CD14-positive monocyte (primary cell): ENCODE results near the gene HBG2. TPM values are rescaled to one million over a fixed set of nuclear protein-coding genes. Genes with fewer than 3 reads are reported as not detected.

Experiments used
- DNase-seq, 3 donors: peaks; one replicate each; pipeline ENCODE4 v3.0.0-alpha.2; 2011 to 2022
- H2AFZ ChIP-seq: 2 replicates; pipeline ENCODE4 v1.6.0; 2012; ENCODE audit warnings: mild to moderate bottlenecking, low read depth, low read length, inconsistent platforms; ENCODE audit not compliant: insufficient read depth, poor library complexity, severe bottlenecking
- H3K27ac ChIP-seq, 2 donors: 1 replicate in 1 of 2; 2 replicates in 1 of 2; pipeline ENCODE4 v1.5.1; 2012 to 2013; ENCODE audit warnings: low read length in 2 of 2, control low read depth in 1 of 2, inconsistent platforms in 1 of 2, low read depth in 1 of 2, mild to moderate bottlenecking in 1 of 2
- H3K27me3 ChIP-seq, 2 donors: one replicate each; pipeline versions ENCODE4 v1.6.0 to v1.6.1; 2011 to 2013; ENCODE audit warnings: low read length in 2 of 2; ENCODE audit not compliant: control insufficient read depth in 2 of 2, insufficient read depth in 2 of 2
- H3K36me3 ChIP-seq, 2 donors: replicated peaks in 1 of 2; 1 replicate in 1 of 2; 2 replicates in 1 of 2; pipeline versions ENCODE4 v1.5.1 to v1.6.1; 2012 to 2013; ENCODE audit warnings: low read length in 2 of 2, control low read depth in 1 of 2, inconsistent platforms in 1 of 2, mild to moderate bottlenecking in 1 of 2; ENCODE audit not compliant: insufficient read depth in 2 of 2, control insufficient read depth in 1 of 2
- H3K4me1 ChIP-seq, 2 donors: 1 replicate in 1 of 2; 2 replicates in 1 of 2; pipeline versions ENCODE4 v1.5.1 to v1.6.1; 2012 to 2013; ENCODE audit warnings: low read length in 2 of 2, control low read depth in 1 of 2, inconsistent platforms in 1 of 2, mild to moderate bottlenecking in 1 of 2, moderate library complexity in 1 of 2; ENCODE audit not compliant: insufficient read depth in 2 of 2, control insufficient read depth in 1 of 2
- H3K4me2 ChIP-seq: replicated peaks from 2 replicates; pipeline ENCODE3; 2012; ENCODE audit warnings: low read length, moderate library complexity, mild to moderate bottlenecking; ENCODE audit not compliant: poor library complexity, severe bottlenecking; ENCODE audit errors: extremely low read depth
- H3K4me3 ChIP-seq, 3 experiments: fragments of 200-600 bp in 1 of 3; sonication (generic) in 1 of 3; replicated peaks in 1 of 3; 1 replicate in 2 of 3; 2 replicates in 1 of 3; pipeline ENCODE4 v1.5.1; 2011 to 2013; ENCODE audit warnings: low read length in 3 of 3, mild to moderate bottlenecking in 3 of 3, control low read depth in 2 of 3, low read depth in 2 of 3, inconsistent platforms in 1 of 3, moderate library complexity in 1 of 3
- H3K79me2 ChIP-seq: 2 replicates; pipeline ENCODE4 v1.6.0; 2012; ENCODE audit warnings: mild to moderate bottlenecking, control low read depth, inconsistent platforms, low read length, moderate library complexity; ENCODE audit not compliant: insufficient read depth
- H3K9ac ChIP-seq: 2 replicates; pipeline ENCODE4 v1.6.0; 2017; ENCODE audit warnings: low read length, mild to moderate bottlenecking; ENCODE audit not compliant: insufficient read depth, poor library complexity, severe bottlenecking
- H3K9me3 ChIP-seq, 2 donors: replicated peaks in 1 of 2; 1 replicate in 1 of 2; 2 replicates in 1 of 2; pipeline versions ENCODE4 v1.5.1 to v1.6.1; 2012 to 2013; ENCODE audit warnings: low read length in 2 of 2, control low read depth in 1 of 2; ENCODE audit not compliant: control insufficient read depth in 1 of 2, insufficient read depth in 1 of 2
- H4K20me1 ChIP-seq: 2 replicates; pipeline ENCODE4 v1.6.0; 2012; ENCODE audit warnings: mild to moderate bottlenecking, low read length, control low read depth, moderate library complexity; ENCODE audit not compliant: insufficient read depth
- H3K27ac Mint-ChIP-seq, 7 donors: one replicate each; pipeline ENCODE4 v1.8.0; 2020; ENCODE audit warnings: mild to moderate bottlenecking in 7 of 7, mixed read lengths in 7 of 7, moderate library complexity in 6 of 7, inconsistent platforms in 2 of 7
- H3K27me3 Mint-ChIP-seq, 3 donors: one replicate each; pipeline ENCODE4 v1.8.0; 2021 to 2022; ENCODE audit warnings: low read depth in 3 of 3, mild to moderate bottlenecking in 3 of 3, mixed read lengths in 3 of 3, moderate library complexity in 3 of 3, inconsistent platforms in 1 of 3
- H3K36me3 Mint-ChIP-seq, 2 donors: one replicate each; pipeline ENCODE4 v1.8.0; 2020; ENCODE audit warnings: mixed read lengths in 2 of 2, inconsistent platforms in 1 of 2, mild to moderate bottlenecking in 1 of 2
- H3K4me1 Mint-ChIP-seq: one replicate; pipeline ENCODE4 v1.8.0; 2020; ENCODE audit warnings: mild to moderate bottlenecking, mixed read lengths
- H3K4me3 Mint-ChIP-seq, 2 donors: one replicate each; pipeline ENCODE4 v1.8.0; 2020; ENCODE audit warnings: mild to moderate bottlenecking in 2 of 2, mixed read lengths in 2 of 2, moderate library complexity in 1 of 2
- H3K9me3 Mint-ChIP-seq, 7 donors: one replicate each; pipeline ENCODE4 v1.8.0; 2020 to 2022; ENCODE audit warnings: mixed read lengths in 7 of 7, mild to moderate bottlenecking in 6 of 7, moderate library complexity in 6 of 7, inconsistent platforms in 2 of 7
- CTCF ChIP-seq: fragments of 200-600 bp; IDR thresholded peaks from one replicate; pipeline ENCODE4 v1.8.0; 2022; ENCODE audit warnings: antibody characterized with exemption, mild to moderate bottlenecking
- WGBS: methylation state at CpG from one replicate; pipeline ENCODE4 v1.1.5; 2013; ENCODE audit warnings: missing lambda C conversion rate; ENCODE audit not compliant: insufficient coverage; 5-methylcytosine and 5-hydroxymethylcytosine counted together
- intact Hi-C, 2 donors: fragments of 100-400 bp; cut with micrococcal nuclease; formaldehyde crosslinking; loops; one replicate each; pipeline versions ENCODE4 v1.15.0 to v1.15.1; 2023
- polyA plus RNA-seq, 3 donors: library from polyadenylated mRNA; depleted of rRNA in 1 of 3; unstranded in 2 of 3; stranded (reverse) in 1 of 3; fragments of 300-500 nt in 2 of 3; fragments of >200 nt in 1 of 3; fragmentation: Illumina TruSeq in 2 of 3; gene quantifications; 1 replicate in 2 of 3; 2 replicates in 1 of 3; pipeline ENCODE4 v1.2.3, GENCODE V29; 2012 to 2021

Gene HBG2
- polyA plus RNA-seq, 3 donors: 5.1 TPM; not detected in 2

DNA sequence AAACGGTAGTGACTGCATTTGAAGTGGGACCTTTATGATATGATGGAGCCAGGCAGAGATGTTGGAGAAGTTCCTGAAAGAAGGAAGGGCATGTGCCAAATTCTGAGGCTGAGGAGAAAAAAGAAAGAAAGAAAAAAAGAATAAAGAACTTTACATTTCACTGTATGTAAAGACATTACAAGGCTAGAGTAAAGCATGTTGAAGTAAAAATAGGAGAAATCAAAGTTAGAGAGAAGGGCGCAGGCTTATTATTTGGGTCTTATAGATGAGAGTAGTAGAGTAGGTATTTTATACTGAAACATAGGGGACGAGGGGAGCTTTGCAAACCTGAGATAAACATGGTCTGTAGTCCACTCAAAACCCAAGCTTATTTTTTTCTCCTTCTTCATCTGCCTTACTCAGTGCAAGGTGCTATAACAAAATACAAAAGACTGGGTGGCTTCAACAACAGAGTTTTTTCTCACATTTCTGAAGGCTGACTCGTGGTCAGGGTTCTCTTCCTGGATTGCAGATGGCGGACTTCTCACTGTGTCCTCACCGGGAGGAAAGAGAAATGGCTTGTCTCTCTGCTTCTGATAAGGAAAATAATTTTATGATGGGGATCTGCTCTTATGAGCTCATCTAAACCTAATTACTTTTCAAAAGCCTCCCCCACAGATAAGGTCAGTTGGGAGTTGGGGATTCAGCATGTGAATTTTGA lies 7.7 kb downstream of the HBG2 start:
- Histone ChIP-seq H3K4me1 (no peaks in the 10 kb centered on the region), H3K36me3 (no peaks in the 10 kb centered on the region), H3K9me3 (no peaks in the 10 kb centered on the region), H3K9ac (no peak overlapping the region), H3K4me3 (no peak overlapping the region), H2AFZ (no peak overlapping the region), H3K79me2 (no peaks in the 10 kb centered on the region), H3K27me3 (no peaks in the 10 kb centered on the region), H3K4me2 (no peak overlapping the region), H3K27ac (no peak overlapping the region), H4K20me1 (no peaks in the 10 kb centered on the region)
- Mint-ChIP-seq H3K36me3 (no peaks in the 10 kb centered on the region), H3K4me1 (no peaks in the 10 kb centered on the region), H3K4me3 (no peak overlapping the region), H3K27ac (no peak overlapping the region), H3K9me3 (peaks cover 0 to 2% (median 0%) of the 10 kb centered on the region in 7 donors), H3K27me3 (peaks cover 0 to 2% (median 0%) of the 10 kb centered on the region in 3 donors)
- WGBS: 17% methylated on average over 1 of the region's 6 CpGs
- intact Hi-C loops: no loop called here
- no peak for DNase-seq
- no peak for TF ChIP-seq CTCF

GRCh38 chr11:5245155-5245554 lies 9.4 kb downstream of the HBG2 start:
- Histone ChIP-seq H2AFZ (no peak overlapping the region), H3K79me2 (no peaks in the 10 kb centered on the region), H3K9me3 (no peaks in the 10 kb centered on the region), H3K27me3 (no peaks in the 10 kb centered on the region), H3K4me1 (no peaks in the 10 kb centered on the region), H3K9ac (no peak overlapping the region), H3K36me3 (no peaks in the 10 kb centered on the region), H4K20me1 (no peaks in the 10 kb centered on the region), H3K27ac (no peak overlapping the region), H3K4me2 (no peak overlapping the region), H3K4me3 (no peak overlapping the region)
- 100% methylated on average over 1 of the region's 2 CpGs for WGBS
- H3K36me3 Mint-ChIP-seq: no peaks in the 10 kb centered on the region
- intact Hi-C loops: no loop called here
- H3K27ac Mint-ChIP-seq: no peak overlapping the region
- no peaks in the 10 kb centered on the region for H3K4me1 Mint-ChIP-seq
- no peak for TF ChIP-seq CTCF
- H3K27me3 Mint-ChIP-seq: peaks cover 0 to 2% (median 2%) of the 10 kb centered on the region in 3 donors
- no peak for DNase-seq
- H3K9me3 Mint-ChIP-seq: peaks cover 0 to 2% (median 0%) of the 10 kb centered on the region in 7 donors
- H3K4me3 Mint-ChIP-seq: no peak overlapping the region
